WTC11 (cell line): Measurements from ENCODE around the gene FBXW4. TPM values are rescaled to one million over a fixed set of nuclear protein-coding genes. Genes with fewer than 3 reads are reported as not detected.

ENCODE experiments used
- ATAC-seq: fragments of 200-7000 bp; cut with Tn5 transposase; 2 replicates; pipeline ENCODE4 v1.10.0; 2021; ENCODE audit warnings: mild to moderate bottlenecking, moderate library complexity
- CTCF ChIA-PET: fragments of 300-600 bp; sonication (Branson Sonifier 250); formaldehyde crosslinking; loops from one replicate; lab custom pipeline; 2021; ENCODE audit warnings: antibody characterized with exemption; lab: Charles Lee
- POLR2A ChIA-PET: fragments of 350-600 bp; sonication (Branson Sonifier 250); formaldehyde crosslinking; loops from one replicate; lab custom pipeline; 2021; ENCODE audit warnings: antibody characterized with exemption; lab: Charles Lee
- DNase-seq: peaks from one replicate; pipeline ENCODE4 v3.0.0; 2021; ENCODE audit warnings: low spot score
- H3K27ac Mint-ChIP-seq: 2 replicates; pipeline ENCODE4 v1.8.0; 2021; ENCODE audit warnings: mixed read lengths
- H3K27me3 Mint-ChIP-seq: 2 replicates; pipeline ENCODE4 v1.8.0; 2021; ENCODE audit warnings: low read depth, mild to moderate bottlenecking, moderate library complexity, mixed read lengths
- H3K36me3 Mint-ChIP-seq: 2 replicates; pipeline ENCODE4 v1.8.0; 2021; ENCODE audit warnings: mixed read lengths
- H3K4me1 Mint-ChIP-seq: 2 replicates; pipeline ENCODE4 v1.8.0; 2022; ENCODE audit warnings: mixed read lengths
- H3K4me3 Mint-ChIP-seq: 2 replicates; pipeline ENCODE4 v1.8.0; 2021; ENCODE audit warnings: mild to moderate bottlenecking, moderate library complexity, mixed read lengths
- H3K9me3 Mint-ChIP-seq: 2 replicates; pipeline ENCODE4 v1.8.0; 2021; ENCODE audit warnings: mixed read lengths
- AR ChIP-seq: fragments of 250-450 bp; sonication (Bioruptor Pico); IDR thresholded peaks from 2 replicates; pipeline ENCODE4 v1.9.0; 2021; ENCODE audit warnings: mild to moderate bottlenecking
- ATF2 ChIP-seq: sonication (generic); formaldehyde crosslinking; IDR thresholded peaks from 2 replicates; pipeline ENCODE4 v1.8.1; 2022; ENCODE audit warnings: low read depth, missing genetic modification reagents, borderline replicate concordance
- ESRRA ChIP-seq: sonication (generic); formaldehyde crosslinking; IDR thresholded peaks from 2 replicates; pipeline ENCODE4 v1.8.1; 2022; ENCODE audit warnings: mild to moderate bottlenecking, missing genetic modification reagents, borderline replicate concordance
- ETV6 ChIP-seq: sonication (generic); formaldehyde crosslinking; IDR thresholded peaks from 2 replicates; pipeline ENCODE4 v1.8.1; 2022; ENCODE audit warnings: mild to moderate bottlenecking, missing genetic modification reagents
- GRHL2 ChIP-seq: fragments of 250-450 bp; sonication (Bioruptor Pico); IDR thresholded peaks from 2 replicates; pipeline ENCODE4 v1.8.0; 2022; ENCODE audit warnings: mild to moderate bottlenecking, moderate library complexity; ENCODE audit not compliant: insufficient replicate concordance, severe bottlenecking
- JAZF1 ChIP-seq: fragments of 250-450 bp; sonication (Bioruptor Pico); IDR thresholded peaks from 2 replicates; pipeline ENCODE4 v1.9.0; 2021; ENCODE audit warnings: moderate library complexity, mild to moderate bottlenecking, inconsistent platforms
- NR3C1 ChIP-seq: sonication (generic); formaldehyde crosslinking; conservative IDR thresholded peaks from 2 replicates; pipeline ENCODE4 v1.8.1; 2023; ENCODE audit warnings: low read depth, mild to moderate bottlenecking, missing genetic modification reagents
- OVOL2 ChIP-seq: fragments of 250-450 bp; sonication (Bioruptor Pico); IDR thresholded peaks from 2 replicates; pipeline ENCODE4 v1.9.0; 2021; ENCODE audit warnings: mild to moderate bottlenecking, borderline replicate concordance
- TP53 ChIP-seq: sonication (generic); formaldehyde crosslinking; IDR thresholded peaks from 2 replicates; pipeline ENCODE4 v1.8.1; 2023; ENCODE audit warnings: mild to moderate bottlenecking, missing genetic modification reagents
- USF2 ChIP-seq: sonication (generic); formaldehyde crosslinking; IDR thresholded peaks from 2 replicates; pipeline ENCODE4 v1.8.1; 2023; ENCODE audit warnings: mild to moderate bottlenecking, missing genetic modification reagents, moderate library complexity
- ZMAT4 ChIP-seq: fragments of 250-450 bp; sonication (Bioruptor Pico); IDR thresholded peaks from 2 replicates; pipeline ENCODE4 v1.9.0; 2021; ENCODE audit warnings: mild to moderate bottlenecking
- ZNF138 ChIP-seq: sonication (generic); formaldehyde crosslinking; conservative IDR thresholded peaks from 2 replicates; pipeline ENCODE4 v1.8.1; 2022; ENCODE audit warnings: mild to moderate bottlenecking, moderate library complexity, missing genetic modification reagents
- ZNF396 ChIP-seq: fragments of 250-450 bp; sonication (Bioruptor Pico); IDR thresholded peaks from 2 replicates; pipeline ENCODE4 v1.8.0; 2021; ENCODE audit warnings: mild to moderate bottlenecking, moderate library complexity, borderline replicate concordance
- ZNF423 ChIP-seq: fragments of 250-450 bp; sonication (Bioruptor Pico); IDR thresholded peaks from 2 replicates; pipeline ENCODE4 v2.1.2; 2022; ENCODE audit warnings: mild to moderate bottlenecking, moderate library complexity
- ZNF532 ChIP-seq: fragments of 250-450 bp; sonication (Bioruptor Pico); IDR thresholded peaks from 2 replicates; pipeline ENCODE4 v1.9.0; 2021; ENCODE audit warnings: mild to moderate bottlenecking, borderline replicate concordance
- total RNA-seq: library from RNA; stranded (reverse); gene quantifications from 3 replicates; pipeline ENCODE4 v1.2.3, GENCODE V29; 2021
- TF ChIP-seq, protein P1 (sequence below): sonication (generic); formaldehyde crosslinking; IDR thresholded peaks from 2 replicates; pipeline ENCODE4 v1.8.1; 2023; ENCODE audit warnings: mild to moderate bottlenecking, missing genetic modification reagents
- TF ChIP-seq, protein P2 (sequence below): fragments of 200-600 bp; IDR thresholded peaks from 2 replicates; pipeline ENCODE4 v1.8.0; 2022; ENCODE audit warnings: antibody characterized with exemption
- TF ChIP-seq, protein P3 (sequence below): sonication (generic); formaldehyde crosslinking; IDR thresholded peaks from 2 replicates; pipeline ENCODE4 v1.8.1; 2022; ENCODE audit warnings: missing genetic modification reagents, borderline replicate concordance

FBXW4 gene
- total RNA-seq, 1 experiment from 2014 or later, result 45.3 TPM

GRCh38 chr10:101658975-101659374 is 36.0 kb downstream of the FBXW4 start (continued):
- no peak for TF ChIP-seq JAZF1

DNA sequence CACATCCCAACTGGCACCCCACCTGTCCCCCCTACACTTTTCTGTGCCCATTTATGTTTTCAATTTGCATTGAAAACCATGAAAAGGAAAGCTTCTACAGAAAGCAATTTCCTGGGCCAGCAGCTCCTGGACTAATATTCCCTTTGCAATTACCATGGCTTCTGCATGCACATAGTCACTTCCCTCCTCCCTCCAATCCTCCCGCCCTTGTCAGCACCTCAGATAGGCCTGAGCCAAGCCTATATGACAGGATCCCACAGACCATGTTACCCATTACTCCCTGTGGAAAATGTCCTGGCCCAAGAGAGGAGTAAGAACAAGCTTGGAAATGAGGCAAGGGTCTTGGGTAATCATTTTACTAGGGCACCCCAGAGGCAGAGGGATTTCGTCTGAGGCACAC is 38.1 kb downstream of the FBXW4 start:
- TF ChIP-seq ATF2 (CRISPR knock-in tag), result no peak
- no peak for TF ChIP-seq OVOL2 (CRISPR knock-in tag)
- TF ChIP-seq ESRRA (CRISPR knock-in tag), result no peak
- TF ChIP-seq AR (CRISPR knock-in tag), result no peak
- TF ChIP-seq, protein P1, sequence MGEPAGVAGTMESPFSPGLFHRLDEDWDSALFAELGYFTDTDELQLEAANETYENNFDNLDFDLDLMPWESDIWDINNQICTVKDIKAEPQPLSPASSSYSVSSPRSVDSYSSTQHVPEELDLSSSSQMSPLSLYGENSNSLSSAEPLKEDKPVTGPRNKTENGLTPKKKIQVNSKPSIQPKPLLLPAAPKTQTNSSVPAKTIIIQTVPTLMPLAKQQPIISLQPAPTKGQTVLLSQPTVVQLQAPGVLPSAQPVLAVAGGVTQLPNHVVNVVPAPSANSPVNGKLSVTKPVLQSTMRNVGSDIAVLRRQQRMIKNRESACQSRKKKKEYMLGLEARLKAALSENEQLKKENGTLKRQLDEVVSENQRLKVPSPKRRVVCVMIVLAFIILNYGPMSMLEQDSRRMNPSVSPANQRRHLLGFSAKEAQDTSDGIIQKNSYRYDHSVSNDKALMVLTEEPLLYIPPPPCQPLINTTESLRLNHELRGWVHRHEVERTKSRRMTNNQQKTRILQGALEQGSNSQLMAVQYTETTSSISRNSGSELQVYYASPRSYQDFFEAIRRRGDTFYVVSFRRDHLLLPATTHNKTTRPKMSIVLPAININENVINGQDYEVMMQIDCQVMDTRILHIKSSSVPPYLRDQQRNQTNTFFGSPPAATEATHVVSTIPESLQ, result no peak
- TF ChIP-seq TP53 (CRISPR knock-in tag), result no peak
- TF ChIP-seq ZMAT4 (CRISPR knock-in tag), result no peak
- TF ChIP-seq USF2, result no peak
- TF ChIP-seq ZNF396 (CRISPR knock-in tag), result no peak
- TF ChIP-seq NR3C1 (CRISPR knock-in tag), result no peak
- no peak for TF ChIP-seq ZNF138 (CRISPR knock-in tag)
- TF ChIP-seq, protein P2, sequence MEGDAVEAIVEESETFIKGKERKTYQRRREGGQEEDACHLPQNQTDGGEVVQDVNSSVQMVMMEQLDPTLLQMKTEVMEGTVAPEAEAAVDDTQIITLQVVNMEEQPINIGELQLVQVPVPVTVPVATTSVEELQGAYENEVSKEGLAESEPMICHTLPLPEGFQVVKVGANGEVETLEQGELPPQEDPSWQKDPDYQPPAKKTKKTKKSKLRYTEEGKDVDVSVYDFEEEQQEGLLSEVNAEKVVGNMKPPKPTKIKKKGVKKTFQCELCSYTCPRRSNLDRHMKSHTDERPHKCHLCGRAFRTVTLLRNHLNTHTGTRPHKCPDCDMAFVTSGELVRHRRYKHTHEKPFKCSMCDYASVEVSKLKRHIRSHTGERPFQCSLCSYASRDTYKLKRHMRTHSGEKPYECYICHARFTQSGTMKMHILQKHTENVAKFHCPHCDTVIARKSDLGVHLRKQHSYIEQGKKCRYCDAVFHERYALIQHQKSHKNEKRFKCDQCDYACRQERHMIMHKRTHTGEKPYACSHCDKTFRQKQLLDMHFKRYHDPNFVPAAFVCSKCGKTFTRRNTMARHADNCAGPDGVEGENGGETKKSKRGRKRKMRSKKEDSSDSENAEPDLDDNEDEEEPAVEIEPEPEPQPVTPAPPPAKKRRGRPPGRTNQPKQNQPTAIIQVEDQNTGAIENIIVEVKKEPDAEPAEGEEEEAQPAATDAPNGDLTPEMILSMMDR, result no peak
- TF ChIP-seq ZNF423, result no peak
- Mint-ChIP-seq H3K27me3 (no peaks in the 10 kb centered on the region; the same call in 1 of the 2 replicates), H3K4me3 (no peak overlapping the region), H3K9me3 (no peaks in the 10 kb centered on the region), H3K27ac (no peak overlapping the region), H3K36me3 (peaks cover 4% of the 10 kb centered on the region; the same call in 1 of the 2 replicates), H3K4me1 (peaks cover 27% of the 10 kb centered on the region)
- ATAC-seq (no peak), DNase-seq (no peak)
- CTCF ChIA-PET, result interaction anchor here (0.7 to 3.4 kb wide), 3 partner anchors 54 to 359 kb away, joined by 3 to 14 read pairs (median 4); no protein-coding TSS in a partner anchor
- POLR2A ChIA-PET, result no interaction called here

DNA sequence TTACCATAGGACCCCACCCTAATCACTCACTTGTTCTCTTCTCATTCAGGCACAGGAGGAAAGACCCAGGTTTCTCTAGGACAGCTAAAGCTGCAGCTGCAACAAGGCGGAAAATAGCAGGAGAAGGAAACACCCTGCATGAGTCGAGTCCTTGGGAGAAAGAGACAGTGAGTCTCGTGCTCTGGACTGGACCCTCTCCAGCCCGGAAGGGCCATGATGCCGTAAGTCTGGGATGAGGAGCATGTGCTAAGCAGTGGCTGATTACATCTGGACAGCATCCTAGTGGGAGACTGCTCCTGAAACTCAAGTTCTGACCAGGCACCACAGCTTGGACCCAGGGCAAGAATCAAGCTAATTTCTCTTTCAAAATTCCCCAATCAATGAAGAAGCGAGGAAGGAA is 39.4 kb downstream of the FBXW4 start:
- CTCF ChIA-PET, result interaction anchor here (1.3 to 3.4 kb wide), 4 partner anchors 38 to 126 kb away, joined by 3 to 14 read pairs (median 4); no protein-coding TSS in a partner anchor
- H3K27ac Mint-ChIP-seq, result no peak overlapping the region
- H3K9me3 Mint-ChIP-seq, result no peaks in the 10 kb centered on the region
- DNase-seq, result no peak
- peaks cover 20% of the 10 kb centered on the region for H3K4me1 Mint-ChIP-seq
- no peaks in the 10 kb centered on the region for H3K27me3 Mint-ChIP-seq
- POLR2A ChIA-PET, result no interaction called here
- no peak for ATAC-seq
- H3K36me3 Mint-ChIP-seq, result peaks cover 4% of the 10 kb centered on the region; the same call in 1 of the 2 replicates
- no peak overlapping the region for H3K4me3 Mint-ChIP-seq
- TF ChIP-seq GRHL2 (CRISPR knock-in tag) (no peak), ETV6 (CRISPR knock-in tag) (no peak), ZNF532 (CRISPR knock-in tag) (no peak)
- TF ChIP-seq, protein P3, sequence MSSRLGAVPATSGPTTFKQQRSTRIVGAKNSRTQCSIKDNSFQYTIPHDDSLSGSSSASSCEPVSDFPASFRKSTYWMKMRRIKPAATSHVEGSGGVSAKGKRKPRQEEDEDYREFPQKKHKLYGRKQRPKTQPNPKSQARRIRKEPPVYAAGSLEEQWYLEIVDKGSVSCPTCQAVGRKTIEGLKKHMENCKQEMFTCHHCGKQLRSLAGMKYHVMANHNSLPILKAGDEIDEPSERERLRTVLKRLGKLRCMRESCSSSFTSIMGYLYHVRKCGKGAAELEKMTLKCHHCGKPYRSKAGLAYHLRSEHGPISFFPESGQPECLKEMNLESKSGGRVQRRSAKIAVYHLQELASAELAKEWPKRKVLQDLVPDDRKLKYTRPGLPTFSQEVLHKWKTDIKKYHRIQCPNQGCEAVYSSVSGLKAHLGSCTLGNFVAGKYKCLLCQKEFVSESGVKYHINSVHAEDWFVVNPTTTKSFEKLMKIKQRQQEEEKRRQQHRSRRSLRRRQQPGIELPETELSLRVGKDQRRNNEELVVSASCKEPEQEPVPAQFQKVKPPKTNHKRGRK (CRISPR knock-in tag), result no peak
